Frontal cortex (tissue), 1 donor: ENCODE results near the gene SUPT20H. TPM values are rescaled to one million over a fixed set of nuclear protein-coding genes. Genes with fewer than 3 reads are reported as not detected.

Experiments
- total RNA-seq: library from RNA; depleted of rRNA; stranded (reverse); fragments of >200 nt; gene quantifications from one replicate; pipeline ENCODE4 v1.2.3, GENCODE V29; 2014

SUPT20H gene
- total RNA-seq, 1 donor from 2014 or later = 62.0 TPM

Other genes with a start within 250 kb of the SUPT20H start
- gene RFXAP, start 240.5 kb downstream of the SUPT20H start, total RNA-seq = 5.3 TPM
- 9.8 TPM for gene SMAD9, start 139.4 kb downstream of the SUPT20H start, total RNA-seq
- 21.2 TPM for gene ALG5, start 60.3 kb downstream of the SUPT20H start, total RNA-seq
- 31.8 TPM for gene EXOSC8, start 58.9 kb downstream of the SUPT20H start, total RNA-seq
- gene CSNK1A1L, start 46.0 kb upstream of the SUPT20H start, total RNA-seq = not detected